GM10266 (cell line): Measurements from ENCODE around the gene FASTKD1.
"Not testable (repeated sequence)": the region's sequence is repeated elsewhere in the genome, so short reads cannot be mapped to it uniquely, and the experiment has no call there.

Experiments used
- DNase-seq: peaks from one replicate; pipeline ENCODE4 v3.0.0; 2012; ENCODE audit errors: extremely low spot score
- TF ChIP-seq, protein P1 (sequence below): IDR thresholded peaks from 2 replicates; pipeline ENCODE4 v1.5.1; 2012; ENCODE audit warnings: mild to moderate bottlenecking, low read depth; ENCODE audit not compliant: control insufficient read depth, insufficient read depth; ENCODE audit errors: missing control alignments

Gene FASTKD1

DNA sequence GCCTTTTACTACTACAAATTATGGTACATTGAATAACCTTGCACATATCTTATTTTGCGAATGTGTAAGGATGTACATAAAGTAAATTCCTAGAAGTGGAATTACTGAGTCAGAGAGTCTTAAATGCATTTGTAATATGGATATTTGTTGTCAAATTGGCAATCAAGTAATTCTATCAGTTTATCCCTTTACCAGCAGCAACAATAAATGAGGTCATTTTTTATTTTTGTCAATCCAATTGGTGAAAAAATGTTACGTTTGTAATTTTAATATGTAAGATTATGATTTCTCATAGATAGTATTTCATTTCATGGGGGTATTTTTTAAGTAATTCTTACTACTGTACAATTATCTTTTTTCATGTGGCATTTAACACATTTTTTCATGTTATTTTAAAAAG, 25.3 kb upstream of the FASTKD1 start:
- TF ChIP-seq, protein P1, sequence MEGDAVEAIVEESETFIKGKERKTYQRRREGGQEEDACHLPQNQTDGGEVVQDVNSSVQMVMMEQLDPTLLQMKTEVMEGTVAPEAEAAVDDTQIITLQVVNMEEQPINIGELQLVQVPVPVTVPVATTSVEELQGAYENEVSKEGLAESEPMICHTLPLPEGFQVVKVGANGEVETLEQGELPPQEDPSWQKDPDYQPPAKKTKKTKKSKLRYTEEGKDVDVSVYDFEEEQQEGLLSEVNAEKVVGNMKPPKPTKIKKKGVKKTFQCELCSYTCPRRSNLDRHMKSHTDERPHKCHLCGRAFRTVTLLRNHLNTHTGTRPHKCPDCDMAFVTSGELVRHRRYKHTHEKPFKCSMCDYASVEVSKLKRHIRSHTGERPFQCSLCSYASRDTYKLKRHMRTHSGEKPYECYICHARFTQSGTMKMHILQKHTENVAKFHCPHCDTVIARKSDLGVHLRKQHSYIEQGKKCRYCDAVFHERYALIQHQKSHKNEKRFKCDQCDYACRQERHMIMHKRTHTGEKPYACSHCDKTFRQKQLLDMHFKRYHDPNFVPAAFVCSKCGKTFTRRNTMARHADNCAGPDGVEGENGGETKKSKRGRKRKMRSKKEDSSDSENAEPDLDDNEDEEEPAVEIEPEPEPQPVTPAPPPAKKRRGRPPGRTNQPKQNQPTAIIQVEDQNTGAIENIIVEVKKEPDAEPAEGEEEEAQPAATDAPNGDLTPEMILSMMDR = no peak

DNA sequence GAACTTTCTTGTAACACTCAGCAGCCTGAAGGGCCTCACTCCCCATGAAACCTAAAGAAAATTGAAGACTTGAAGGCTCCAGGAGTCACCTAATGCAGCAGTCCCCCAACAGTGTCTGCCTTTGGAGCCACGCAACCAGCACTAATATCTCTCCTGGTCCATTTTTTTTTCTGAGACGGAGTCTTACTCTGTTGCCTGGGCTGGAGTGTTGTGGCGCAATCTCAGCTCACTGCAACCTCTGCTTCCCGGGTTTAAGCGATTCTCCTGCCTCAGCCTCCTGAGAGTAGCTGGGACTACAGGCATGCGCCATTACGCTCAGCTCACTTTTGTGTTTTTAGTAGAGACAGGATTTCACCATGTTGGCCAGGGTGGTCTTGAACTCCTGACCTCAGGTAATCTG, 22.9 kb upstream of the FASTKD1 start:
- DNase-seq = not testable (repeated sequence)

More for the DNA sequence above, 25.3 kb upstream of the FASTKD1 start:
- DNase-seq = no peak

DNA sequence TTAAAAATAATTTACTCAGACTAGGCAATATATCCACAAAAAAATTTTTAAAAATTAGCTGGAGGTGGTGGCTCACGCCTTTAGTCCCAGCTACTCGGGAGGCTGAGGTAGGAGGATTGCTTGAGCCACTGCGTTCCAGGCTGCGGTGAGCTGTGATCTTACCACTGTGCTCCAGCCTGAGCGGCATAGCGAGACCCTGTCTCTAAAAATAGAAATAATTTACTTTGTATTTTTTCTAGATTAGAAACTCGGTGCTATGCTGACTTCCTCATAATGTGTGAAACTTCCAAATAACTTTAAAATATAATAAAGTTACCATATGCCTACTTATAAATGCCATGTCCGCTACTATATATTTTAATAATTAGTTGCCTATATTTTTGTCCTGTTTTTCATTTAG, 17.1 kb upstream of the FASTKD1 start:
- TF ChIP-seq, protein P1 = no peak
- no peak for DNase-seq

DNA sequence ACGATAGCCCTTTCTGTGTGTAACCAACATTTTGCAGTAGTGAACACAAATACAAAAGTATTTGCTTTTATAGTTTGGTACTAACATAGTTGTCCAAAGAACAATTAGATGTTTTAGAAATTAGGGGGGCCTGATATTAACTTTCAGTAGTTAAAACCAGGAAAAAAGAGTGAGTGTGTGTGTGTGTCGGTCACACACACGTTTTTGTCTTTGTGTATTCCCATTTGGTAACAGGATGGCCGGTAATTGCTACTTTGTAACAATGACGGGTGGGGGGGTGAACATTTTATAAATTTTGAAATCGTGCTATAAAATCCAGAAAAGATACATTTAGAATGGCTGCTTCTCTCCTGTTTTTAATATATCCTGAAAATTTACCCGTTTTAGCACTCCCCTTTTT, 12.0 kb upstream of the FASTKD1 start:
- DNase-seq = no peak
- TF ChIP-seq, protein P1 = no peak

DNA sequence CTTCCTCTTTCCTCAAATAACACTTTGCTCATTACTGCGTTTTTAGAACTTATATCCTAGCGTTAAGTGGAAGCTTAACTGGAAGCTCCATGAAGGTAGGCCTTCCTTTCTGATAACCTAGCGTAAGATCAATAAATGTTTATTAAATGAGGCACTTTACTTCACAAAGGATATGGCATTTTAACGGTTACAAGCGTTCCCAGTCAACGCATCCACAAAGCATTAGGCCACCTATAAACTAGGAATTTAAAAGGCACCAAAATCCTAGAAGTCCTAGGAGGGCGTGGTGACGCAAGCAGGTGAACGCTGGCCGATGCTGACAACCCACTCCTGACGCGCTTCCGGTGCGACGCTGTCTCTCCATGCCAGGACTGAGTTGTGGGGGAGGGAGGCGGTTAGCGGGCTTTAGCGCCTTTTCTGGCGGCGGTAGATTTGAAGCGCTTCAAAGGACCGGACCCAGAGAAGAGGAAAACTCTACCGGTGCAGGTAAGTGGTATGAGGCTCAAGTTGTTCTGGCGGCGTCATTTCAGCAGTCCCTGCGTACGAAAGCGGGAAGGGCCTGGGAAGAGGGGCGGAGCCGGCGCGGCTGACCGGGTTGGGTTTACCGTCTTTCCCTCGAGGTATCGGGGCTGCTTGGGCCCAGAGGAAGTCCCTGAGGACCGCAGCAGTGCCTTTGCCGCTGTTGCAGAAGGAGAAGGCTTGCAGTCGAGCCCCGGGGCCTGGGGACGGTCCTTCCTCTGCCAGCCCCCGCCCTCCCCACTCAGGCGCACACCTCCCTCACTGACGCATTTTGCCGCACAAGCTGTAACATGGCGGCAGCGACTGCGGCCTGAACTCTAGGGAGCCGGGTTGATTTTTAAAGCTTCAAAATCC, 10.6 kb upstream of the FASTKD1 start, which contains the start of gene PPIG:
PPIG (plus strand) TSS at position 347 of the 873 bp plus-strand sequence. CDS start 19,691 bp downstream, outside the sequence.
- DNase-seq = peak; percentile 89
- TF ChIP-seq, protein P1 = no peak

DNA sequence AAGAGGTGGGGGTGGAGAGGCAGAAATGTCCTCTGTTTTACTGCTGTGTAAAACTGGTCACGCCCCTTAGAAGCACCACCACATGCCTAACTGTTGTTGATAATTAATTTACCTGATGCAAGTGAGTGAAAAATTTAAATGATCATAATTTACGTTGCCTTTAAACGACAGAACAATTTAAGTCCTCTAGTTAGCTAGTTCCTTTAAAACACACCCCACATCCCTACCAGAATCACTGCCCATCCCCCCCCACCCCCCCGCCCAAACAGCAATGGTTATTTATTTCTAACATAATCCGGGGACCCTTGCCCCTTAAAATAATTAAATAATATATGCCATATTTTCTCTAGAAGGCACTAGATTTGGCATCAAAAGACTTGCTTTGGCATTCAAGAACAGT, 9.9 kb upstream of the FASTKD1 start:
- DNase-seq = no peak
- TF ChIP-seq, protein P1 = no peak

DNA sequence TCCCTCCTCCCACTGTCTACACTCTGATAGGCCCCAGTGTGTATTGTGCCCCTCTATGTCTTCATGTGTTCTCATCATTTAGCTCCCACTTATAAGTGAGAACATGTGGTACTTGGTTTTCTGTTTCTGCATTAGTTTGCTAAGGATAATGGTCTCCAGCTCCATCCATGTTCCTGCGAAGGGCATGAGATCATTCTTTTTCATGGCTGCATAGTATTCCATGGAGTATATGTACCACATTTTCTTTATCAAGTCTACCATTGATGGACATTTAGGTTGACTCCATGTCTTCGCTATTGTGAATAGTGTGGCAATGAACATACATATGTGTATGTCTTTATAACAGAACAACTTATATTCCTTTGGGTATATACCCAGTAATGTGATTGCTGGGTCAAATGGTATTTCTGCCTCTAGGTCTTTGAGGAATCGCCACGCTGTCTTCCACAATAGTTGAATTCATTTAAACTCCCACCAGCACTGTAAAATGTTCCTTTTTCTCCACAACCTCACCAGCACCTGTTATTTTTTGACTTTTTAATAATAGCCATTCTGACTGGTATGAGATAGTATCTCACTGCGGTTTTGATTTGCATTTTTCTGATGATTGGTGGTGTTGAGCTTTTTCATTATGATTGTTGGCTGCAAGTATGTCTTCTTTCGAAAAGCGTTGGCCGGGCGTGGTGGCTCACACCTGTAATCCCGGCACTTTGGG, 9.0 kb upstream of the FASTKD1 start:
- not testable (repeated sequence) for DNase-seq

DNA sequence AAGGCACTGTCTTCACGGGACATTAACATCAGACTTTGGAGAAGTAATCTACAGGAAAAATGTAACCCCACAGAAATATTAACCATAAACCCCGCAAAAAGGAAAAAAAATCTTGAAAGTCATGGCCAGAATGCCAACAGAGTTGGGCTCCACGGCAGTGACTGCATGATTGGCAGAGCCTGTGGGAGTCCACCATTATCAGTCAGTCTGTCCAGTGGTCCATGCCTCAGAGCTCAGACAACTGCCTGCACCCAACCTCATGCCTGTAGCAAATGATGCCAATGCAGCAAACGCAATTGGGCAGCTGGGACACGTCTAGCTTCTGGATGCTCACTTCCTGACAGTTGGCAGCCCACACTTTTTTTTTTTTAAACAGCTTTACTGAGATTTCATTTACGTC, 5.4 kb upstream of the FASTKD1 start:
- TF ChIP-seq, protein P1 = no peak

DNA sequence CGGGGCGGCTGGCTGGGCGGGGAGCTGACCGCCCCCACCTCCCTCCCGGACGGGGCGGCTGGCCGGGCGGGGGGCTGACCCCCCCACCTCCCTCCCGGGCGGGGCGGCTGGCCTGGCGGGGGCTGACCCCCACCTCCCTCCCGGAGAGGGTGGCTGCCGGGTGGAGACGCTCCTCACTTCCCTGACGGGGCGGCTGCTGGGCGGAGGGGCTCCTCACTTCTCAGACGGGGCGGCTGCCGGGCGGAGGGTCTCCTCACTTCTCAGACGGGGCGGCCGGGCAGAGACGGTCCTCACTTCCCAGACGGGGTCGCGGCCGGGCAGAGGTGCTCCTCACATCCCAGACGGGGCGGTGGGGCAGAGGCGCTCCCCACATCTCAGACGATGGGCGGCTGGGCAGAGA, 1.6 kb upstream of the FASTKD1 start:
- not testable (repeated sequence) for DNase-seq

More for the DNA sequence above, 5.4 kb upstream of the FASTKD1 start:
- DNase-seq = no peak

DNA sequence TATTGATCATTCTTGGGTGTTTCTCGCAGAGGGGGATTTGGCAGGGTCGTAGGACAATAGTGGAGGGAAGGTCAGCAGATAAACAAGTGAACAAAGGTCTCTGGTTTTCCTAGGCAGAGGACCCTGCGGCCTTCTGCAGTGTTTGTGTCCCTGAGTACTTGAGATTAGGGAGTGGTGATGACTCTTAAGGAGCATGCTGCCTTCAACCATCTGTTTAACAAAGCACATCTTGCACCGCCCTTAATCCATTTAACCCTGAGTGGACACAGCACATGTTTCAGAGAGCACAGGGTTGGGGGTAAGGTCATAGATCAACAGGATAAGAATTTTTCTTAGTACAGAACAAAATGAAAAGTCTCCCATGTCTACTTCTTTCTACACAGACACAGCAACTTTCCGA, 874 bp upstream of the FASTKD1 start:
- not testable (repeated sequence) for DNase-seq
